AG04450 (cell line): ENCODE measurements around the gene PHLDA2. TPM values are rescaled to one million over a fixed set of nuclear protein-coding genes. Genes with fewer than 3 reads are reported as not detected.

ENCODE experiments used
- CTCF ChIA-PET: fragments of 300-600, 350-600 bp; formaldehyde crosslinking; extraction: SDS; loops from one replicate; lab custom pipeline; 2022; ENCODE audit warnings: antibody characterized with exemption, inconsistent platforms; lab: Charles Lee
- POLR2A ChIA-PET: fragments of 350-600 bp; formaldehyde crosslinking; extraction: SDS; loops from one replicate; lab custom pipeline; 2021; ENCODE audit warnings: antibody characterized with exemption, inconsistent platforms; lab: Yijun Ruan, JAX
- DNase-seq: peaks from one replicate; pipeline ENCODE4 v3.0.0-alpha.2; 2011; ENCODE audit warnings: low read depth, low spot score
- H3K27ac ChIP-seq: one replicate; pipeline ENCODE4 v1.5.1; 2012; ENCODE audit warnings: low read depth, low read length, control low read depth
- H3K27me3 ChIP-seq: one replicate; pipeline ENCODE4 v1.6.0; 2012; ENCODE audit warnings: low read length; ENCODE audit not compliant: control insufficient read depth, insufficient read depth
- H3K4me3 ChIP-seq: 2 replicates; pipeline ENCODE4 v1.5.1; 2011; ENCODE audit warnings: mild to moderate bottlenecking, low read depth, low read length, control low read depth
- H3K9me3 ChIP-seq: 2 replicates; pipeline ENCODE4 v1.5.1; 2012; ENCODE audit warnings: low read length; ENCODE audit not compliant: control insufficient read depth, insufficient read depth
- CTCF ChIP-seq: IDR thresholded peaks from 2 replicates; pipeline ENCODE4 v1.5.1; 2011; ENCODE audit warnings: low read depth, low read length, control low read depth, inconsistent platforms
- polyA minus RNA-seq: library from RNA; depleted of rRNA, polyadenylated mRNA; stranded (reverse); fragments of >200 nt; gene quantifications from 2 replicates; pipeline ENCODE4 v1.2.3, GENCODE V29; 2011; rRNA and poly(A)+ RNA removed
- polyA plus RNA-seq: library from polyadenylated mRNA; depleted of rRNA; stranded (reverse); fragments of >200 nt; gene quantifications from 2 replicates; pipeline ENCODE4 v1.2.3, GENCODE V29; 2011; rRNA removed

The PHLDA2 gene, protein sequence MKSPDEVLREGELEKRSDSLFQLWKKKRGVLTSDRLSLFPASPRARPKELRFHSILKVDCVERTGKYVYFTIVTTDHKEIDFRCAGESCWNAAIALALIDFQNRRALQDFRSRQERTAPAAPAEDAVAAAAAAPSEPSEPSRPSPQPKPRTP
- polyA plus RNA-seq: 9.6 and 14.4 TPM in 2 replicates
- polyA minus RNA-seq: 3.2 and 3.6 TPM in 2 replicates

- Histone ChIP-seq H3K9me3 (no peaks in the 10 kb centered on the region; the same call in 1 of the 2 replicates), H3K4me3 (peak within 1 kb of the TSS; percentile 77), H3K27ac (peak within 1 kb of the TSS; percentile 92), H3K27me3 (no peaks in the 10 kb centered on the region)
- peak; percentile 48 for DNase-seq
- ChIA-PET CTCF (interaction anchor here (0.6 to 2.3 kb wide), 8 partner anchors 12 to 398 kb away, joined by 3 to 15 read pairs (median 4); no protein-coding TSS in a partner anchor), POLR2A (interaction anchor here (0.6 to 2.8 kb wide), 23 partner anchors 10 to 528 kb away, joined by 3 to 32 read pairs (median 4); partner anchors contain the start of genes CARS1, CDKN1C, NAP1L4 and TSSC4)
- 0 out of 2 replicates have a peak, but pooled peaks have one; percentile 1 for TF ChIP-seq CTCF
These were observed at the start of gene PHLDA2 for GRCh38 chr11:2928605-2929530. Gene PHLDA2 (minus strand): TSS chr11:2929420. CDS start chr11:2929364, 56 bp downstream.

DNA sequence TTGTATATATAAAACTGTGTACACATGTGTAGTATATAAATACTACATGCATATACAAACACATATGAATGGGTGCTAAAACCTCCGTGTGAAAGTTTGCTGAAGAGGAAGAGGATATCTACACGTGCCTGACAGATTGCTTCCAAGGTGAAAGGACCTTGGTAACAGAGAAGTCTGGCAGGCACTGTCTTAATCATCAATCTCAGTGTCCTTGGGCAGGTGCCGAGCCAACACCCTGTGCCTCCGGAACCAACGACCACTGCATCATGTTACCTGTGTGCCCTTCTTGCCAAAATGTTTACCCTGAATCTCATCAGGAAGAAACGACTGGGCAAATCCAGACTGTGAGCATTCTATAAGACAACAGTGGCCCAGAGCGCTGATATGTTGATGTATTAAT is 47.9 kb upstream of the PHLDA2 start:
- Histone ChIP-seq H3K9me3 (no peaks in the 10 kb centered on the region), H3K27ac (no peak overlapping the region), H3K27me3 (no peaks in the 10 kb centered on the region), H3K4me3 (no peak overlapping the region)
- DNase-seq: no peak
- CTCF ChIA-PET: interaction anchor here (1.5 kb wide), 1 partner anchor 24 kb away, joined by 4 read pairs; no protein-coding TSS in a partner anchor
- no peak for TF ChIP-seq CTCF
- POLR2A ChIA-PET: no interaction called here

- DNase-seq: no peak
- CTCF ChIA-PET: interaction anchor here (0.5 to 1.6 kb wide), 7 partner anchors 12 to 441 kb away, joined by 3 to 4 read pairs (median 3); no protein-coding TSS in a partner anchor
- H3K4me3 ChIP-seq: no peak overlapping the region
- H3K27me3 ChIP-seq: no peaks in the 10 kb centered on the region
- TF ChIP-seq CTCF: no peak
- POLR2A ChIA-PET: interaction anchor here (1.0 kb wide), 1 partner anchor 16 kb away, joined by 3 read pairs; the partner anchor contains the start of gene NAP1L4
- H3K27ac ChIP-seq: no peak overlapping the region
- no peaks in the 10 kb centered on the region for H3K9me3 ChIP-seq
These were observed 47.3 kb upstream of the PHLDA2 start for GRCh38 chr11:2976294-2977063.

DNA sequence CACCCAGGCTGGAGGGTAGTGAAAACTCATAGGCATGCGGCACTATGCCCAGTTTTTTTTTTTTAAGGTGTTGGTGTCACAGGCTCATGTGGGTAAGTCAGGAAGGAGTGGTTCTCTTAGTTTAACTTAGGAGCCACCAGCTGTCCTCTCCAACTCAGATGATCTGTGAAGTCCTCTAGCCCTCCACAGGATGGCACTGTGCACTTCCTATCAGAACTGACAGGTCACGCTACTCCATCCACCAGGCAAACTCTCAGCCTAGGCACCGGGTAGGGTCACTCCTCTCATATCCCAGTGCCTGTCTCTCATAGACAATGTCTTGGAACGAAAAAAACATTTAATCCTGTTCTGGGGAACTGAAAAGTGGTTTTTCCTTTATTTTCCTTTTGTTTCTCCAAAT is 46.4 kb upstream of the PHLDA2 start:
- CTCF ChIA-PET: interaction anchor here (0.7 to 2.2 kb wide), 11 partner anchors 11 to 442 kb away, joined by 3 to 7 read pairs (median 3); no protein-coding TSS in a partner anchor
- H3K27ac ChIP-seq: no peak overlapping the region
- H3K9me3 ChIP-seq: no peaks in the 10 kb centered on the region
- H3K4me3 ChIP-seq: no peak overlapping the region
- no peaks in the 10 kb centered on the region for H3K27me3 ChIP-seq
- DNase-seq: no peak
- POLR2A ChIA-PET: interaction anchor here (1.0 kb wide), 1 partner anchor 17 kb away, joined by 3 read pairs; the partner anchor contains the start of gene NAP1L4
- peak; percentile 58 for TF ChIP-seq CTCF
